ENCODE measurements around the gene DLK1.

DNA sequence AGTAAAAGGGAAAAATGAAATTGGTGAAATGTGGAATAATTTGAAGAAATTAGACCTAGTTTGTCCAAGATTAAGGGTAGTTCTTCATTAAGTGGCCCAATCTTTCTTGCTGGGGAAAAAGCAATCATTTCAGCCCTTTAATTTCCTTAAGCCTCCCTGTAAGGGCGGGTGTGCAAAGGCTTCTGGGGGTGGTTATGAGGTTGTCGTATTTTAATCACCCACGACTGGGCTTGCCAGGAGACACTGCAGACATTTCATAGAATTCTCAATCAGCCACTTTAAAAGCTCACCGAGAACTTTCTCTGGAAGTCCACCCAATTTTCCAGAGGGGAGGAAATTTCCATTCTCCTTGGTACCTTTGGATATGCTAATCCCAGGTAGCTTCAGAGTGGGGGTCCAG lies 43.4 kb downstream of the DLK1 start:
- TF ChIP-seq YY1 (IDR thresholded peaks at IDR 0.05; ENCODE audit: low read depth) = no peak
- no peak for TF ChIP-seq RAD21 (IDR thresholded peaks at IDR 0.05; ENCODE audit: low read depth)
- TF ChIP-seq TEAD4 (IDR thresholded peaks at IDR 0.05) = no peak
- TF ChIP-seq, protein P1, sequence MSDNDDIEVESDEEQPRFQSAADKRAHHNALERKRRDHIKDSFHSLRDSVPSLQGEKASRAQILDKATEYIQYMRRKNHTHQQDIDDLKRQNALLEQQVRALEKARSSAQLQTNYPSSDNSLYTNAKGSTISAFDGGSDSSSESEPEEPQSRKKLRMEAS (IDR thresholded peaks at IDR 0.05) = no peak
- TF ChIP-seq FOXM1 (IDR thresholded peaks at IDR 0.05; ENCODE audit: borderline replicate concordance, low read depth) = no peak
- TF ChIP-seq TAF1 (IDR thresholded peaks at IDR 0.05; ENCODE audit: low read depth) = no peak
- no peak for TF ChIP-seq CEBPB (IDR thresholded peaks at IDR 0.05)
- TF ChIP-seq EP300 (IDR thresholded peaks at IDR 0.05; ENCODE audit: borderline replicate concordance) = no peak
- no peak for TF ChIP-seq TCF12 (IDR thresholded peaks at IDR 0.05; ENCODE audit: low read depth)
